ENCODE results near the gene KCNJ6. TPM values are rescaled to one million over a fixed set of nuclear protein-coding genes. Genes with fewer than 3 reads are reported as not detected.
A peak's percentile ranks its signal among the peaks of the same experiment; 100 is the strongest.

Gene KCNJ6
- polyA plus RNA-seq, 3 donors from 2014 or later, result not detected

DNA sequence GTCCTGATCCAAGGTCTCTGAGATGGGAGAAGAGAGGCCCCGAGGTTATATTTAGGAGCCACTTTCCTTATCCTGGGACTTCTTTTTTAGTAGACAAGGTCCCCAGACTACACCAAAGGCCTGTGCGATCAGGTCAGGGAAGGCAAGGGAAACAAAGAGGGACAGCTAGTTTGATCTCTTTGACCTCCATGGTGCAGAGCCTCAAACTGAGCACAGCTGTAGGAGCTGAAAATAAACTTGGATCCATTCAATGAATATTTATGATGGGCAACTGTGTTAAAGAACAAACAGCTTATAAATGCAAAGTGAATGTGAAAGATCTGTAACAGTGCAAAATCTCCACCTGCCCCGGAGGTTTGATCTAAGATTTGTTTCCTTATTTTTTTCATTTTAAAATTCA is 293.1 kb downstream of the KCNJ6 start:
- no peak for DNase-seq
- H3K27ac Mint-ChIP-seq, result no peak overlapping the region
- no peaks in the 10 kb centered on the region for H3K36me3 Mint-ChIP-seq
- no peak overlapping the region for H3K4me3 Mint-ChIP-seq
- H3K27me3 Mint-ChIP-seq (ENCODE audit: low read depth in 3 of 3), result peaks cover 0 to 11% (median 1%) of the 10 kb centered on the region in 3 donors
- H3K9me3 Mint-ChIP-seq, result no peaks in the 10 kb centered on the region
- H3K4me1 Mint-ChIP-seq, result no peaks in the 10 kb centered on the region

DNA sequence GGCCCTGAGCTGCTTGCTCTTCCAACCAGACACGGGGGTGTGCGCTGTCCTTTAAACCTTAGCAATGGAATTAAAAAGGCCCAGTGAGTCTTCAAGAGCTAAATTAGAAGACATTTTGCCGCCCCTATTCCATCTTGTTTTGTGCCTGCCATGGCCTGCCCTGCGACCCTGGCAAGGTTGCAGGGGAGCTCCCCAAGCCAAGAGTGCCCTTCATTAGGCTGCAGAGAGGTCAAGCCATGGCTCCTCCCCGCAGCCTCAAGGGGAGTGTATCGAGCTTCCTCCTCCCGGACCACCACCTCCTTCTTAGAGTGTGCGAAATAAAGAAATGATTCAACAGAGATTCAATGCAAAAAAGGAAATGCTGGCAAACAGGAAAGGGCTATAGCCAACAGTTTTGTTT is 293.5 kb downstream of the KCNJ6 start:
- DNase-seq, result no peak
- H3K27ac Mint-ChIP-seq, result no peak overlapping the region
- H3K9me3 Mint-ChIP-seq, result no peaks in the 10 kb centered on the region
- H3K4me1 Mint-ChIP-seq, result no peaks in the 10 kb centered on the region
- no peak overlapping the region for H3K4me3 Mint-ChIP-seq
- peaks cover 0 to 11% (median 1%) of the 10 kb centered on the region in 3 donors for H3K27me3 Mint-ChIP-seq (ENCODE audit: low read depth in 3 of 3)
- no peaks in the 10 kb centered on the region for H3K36me3 Mint-ChIP-seq

DNA sequence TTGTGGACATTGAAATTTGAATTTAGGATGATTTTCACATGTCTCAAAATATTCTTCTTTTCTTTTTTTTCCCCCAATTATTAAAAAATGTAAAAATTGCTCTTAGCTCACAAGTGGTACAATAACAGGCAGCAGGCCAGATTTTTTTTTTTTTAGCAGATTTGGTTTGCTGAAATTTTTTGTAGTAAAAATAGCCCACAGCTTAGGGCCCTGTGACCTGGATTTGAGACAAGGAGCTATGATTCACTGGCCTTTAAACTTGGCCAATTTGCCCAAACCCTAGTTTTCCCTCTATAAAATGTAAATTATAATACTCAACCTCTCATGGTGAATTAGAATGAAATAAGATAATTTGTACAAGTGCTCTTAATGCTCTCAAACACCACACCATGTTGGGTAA is 295.9 kb downstream of the KCNJ6 start:
- Mint-ChIP-seq H3K27me3 (ENCODE audit: low read depth in 3 of 3) (peaks cover 0 to 7% (median 3%) of the 10 kb centered on the region in 3 donors), H3K27ac (no peak overlapping the region), H3K36me3 (no peaks in the 10 kb centered on the region), H3K4me3 (no peak overlapping the region), H3K9me3 (no peaks in the 10 kb centered on the region), H3K4me1 (no peaks in the 10 kb centered on the region)
- no peak for DNase-seq

DNA sequence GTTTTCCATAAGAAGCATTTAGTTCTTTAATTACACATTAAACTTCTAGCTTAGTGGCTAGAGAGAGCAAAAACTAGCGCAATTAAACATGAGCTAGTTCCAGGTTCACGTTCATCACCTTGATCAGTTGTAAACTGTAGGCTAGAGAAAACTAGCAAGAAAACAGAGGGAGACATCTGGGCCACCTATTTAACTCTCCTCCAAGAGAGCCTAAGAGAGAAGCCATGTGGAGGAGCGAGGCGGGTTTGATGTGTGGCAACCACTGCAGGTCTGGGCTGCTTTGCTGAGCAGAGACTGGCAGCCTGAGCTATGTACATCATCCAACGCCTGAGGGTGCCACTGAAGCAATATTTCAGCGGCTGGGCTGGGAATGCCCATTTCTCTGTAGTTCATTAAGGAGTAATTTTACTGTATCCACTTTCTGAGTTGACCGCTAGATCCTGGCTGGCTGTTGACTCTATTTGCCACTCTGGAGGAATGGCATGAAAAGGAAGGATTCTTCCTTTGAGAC is 296.7 kb downstream of the KCNJ6 start:
- Mint-ChIP-seq H3K27ac (no peak overlapping the region), H3K9me3 (no peaks in the 10 kb centered on the region), H3K27me3 (ENCODE audit: low read depth in 3 of 3) (peaks cover 0 to 7% (median 3%) of the 10 kb centered on the region in 3 donors), H3K4me3 (no peak overlapping the region), H3K36me3 (no peaks in the 10 kb centered on the region), H3K4me1 (no peaks in the 10 kb centered on the region)
- no peak for DNase-seq

DNA sequence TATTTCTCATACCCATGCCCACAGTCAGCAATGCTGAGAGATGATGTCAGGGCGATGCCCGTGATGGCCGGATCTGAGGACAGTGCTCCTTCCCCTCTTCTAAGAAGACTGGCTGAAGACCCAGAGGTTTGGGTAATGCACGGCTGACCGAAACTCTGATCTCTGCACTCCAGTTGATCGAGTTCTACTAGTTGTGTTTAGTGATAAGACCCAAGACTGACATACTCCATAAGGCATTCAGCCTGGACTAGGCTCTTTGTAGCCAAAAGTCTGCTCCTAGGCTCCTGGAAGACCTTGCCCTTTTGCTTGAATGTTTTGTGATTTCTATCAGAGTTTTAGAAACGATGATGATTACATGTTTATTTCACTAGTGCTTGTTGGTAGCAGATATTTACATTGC is 298.2 kb downstream of the KCNJ6 start:
- Mint-ChIP-seq H3K27ac (no peak overlapping the region), H3K9me3 (no peaks in the 10 kb centered on the region), H3K4me3 (no peak overlapping the region), H3K36me3 (no peaks in the 10 kb centered on the region), H3K4me1 (no peaks in the 10 kb centered on the region), H3K27me3 (ENCODE audit: low read depth in 3 of 3) (peaks cover 0 to 7% (median 3%) of the 10 kb centered on the region in 3 donors)
- no peak for DNase-seq

DNA sequence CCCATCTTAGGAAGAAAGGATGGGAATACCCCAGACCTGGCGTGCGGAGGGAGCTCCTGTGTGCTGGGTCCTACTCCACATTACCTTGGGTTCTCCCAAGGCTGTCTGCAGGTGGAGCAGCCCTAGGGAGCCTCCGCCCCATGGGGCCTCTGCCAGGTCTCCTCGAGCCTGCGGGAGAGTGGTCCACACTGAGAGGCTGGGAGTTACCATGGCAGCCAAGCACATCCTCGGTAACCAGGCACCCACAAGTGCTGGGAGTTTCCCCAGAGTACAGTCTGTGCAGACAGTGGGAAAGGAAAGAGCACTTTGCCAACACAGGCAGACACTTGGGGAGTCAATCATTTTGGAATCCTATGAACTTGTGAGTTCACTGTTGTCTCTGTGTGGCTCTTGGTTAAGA is 300.3 kb downstream of the KCNJ6 start:
- no peaks in the 10 kb centered on the region for H3K36me3 Mint-ChIP-seq
- peaks cover 2 to 7% (median 3%) of the 10 kb centered on the region in 3 donors for H3K27me3 Mint-ChIP-seq (ENCODE audit: low read depth in 3 of 3)
- no peaks in the 10 kb centered on the region for H3K4me1 Mint-ChIP-seq
- H3K4me3 Mint-ChIP-seq, result no peak overlapping the region
- no peak for DNase-seq
- H3K9me3 Mint-ChIP-seq, result no peaks in the 10 kb centered on the region
- no peak overlapping the region for H3K27ac Mint-ChIP-seq

DNA sequence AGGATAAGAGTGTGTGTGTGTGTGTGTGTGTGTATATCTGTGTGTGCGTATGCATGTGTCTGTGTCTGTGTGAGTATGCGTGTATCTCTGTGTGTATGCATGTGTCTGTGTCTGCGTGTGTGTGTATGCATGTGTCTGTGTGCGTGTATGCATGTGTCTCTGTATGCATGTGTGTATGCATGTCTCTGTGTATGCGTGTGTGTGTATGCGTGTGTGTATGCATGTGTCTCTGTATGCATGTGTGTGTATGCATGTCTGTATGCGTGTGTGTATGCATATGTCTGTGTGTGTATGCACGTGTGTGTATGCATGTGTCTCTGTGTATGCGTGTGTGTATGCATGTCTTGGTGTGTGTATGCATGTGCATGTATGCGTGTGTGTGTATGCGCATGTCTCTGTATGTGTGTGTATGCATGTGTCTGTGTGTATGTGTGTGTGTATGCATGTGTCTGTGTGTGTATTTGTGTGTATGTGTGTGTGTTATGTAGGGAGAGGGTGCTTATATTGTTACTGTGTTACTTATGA is 301.8 kb downstream of the KCNJ6 start:
- Mint-ChIP-seq H3K4me3 (no peak overlapping the region), H3K9me3 (no peaks in the 10 kb centered on the region), H3K4me1 (no peaks in the 10 kb centered on the region), H3K36me3 (no peaks in the 10 kb centered on the region), H3K27ac (no peak overlapping the region), H3K27me3 (ENCODE audit: low read depth in 3 of 3) (peaks cover 4 to 9% (median 5%) of the 10 kb centered on the region in 3 donors)
- no peak for DNase-seq

DNA sequence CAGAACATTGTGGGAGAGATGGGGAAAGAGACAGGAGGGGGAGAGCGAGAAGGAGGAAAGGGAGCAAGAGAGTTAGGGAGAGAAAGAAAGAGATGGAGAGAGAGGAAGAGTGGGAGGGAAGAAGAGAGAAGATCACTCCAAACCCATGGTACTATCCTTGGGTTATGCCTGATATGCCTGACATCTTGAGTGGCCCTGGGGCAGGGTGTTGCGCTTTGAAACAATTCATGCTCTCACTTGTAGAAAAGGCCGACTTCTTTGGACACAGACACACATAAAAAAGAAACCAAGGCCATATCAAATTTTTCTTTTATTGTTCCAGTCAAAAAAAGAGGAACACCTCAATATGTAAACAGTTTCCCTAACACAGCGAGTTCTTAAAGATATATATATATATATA is 309.2 kb downstream of the KCNJ6 start:
- Mint-ChIP-seq H3K4me1 (no peaks in the 10 kb centered on the region), H3K9me3 (no peaks in the 10 kb centered on the region), H3K36me3 (no peaks in the 10 kb centered on the region), H3K4me3 (no peak overlapping the region), H3K27ac (no peak overlapping the region), H3K27me3 (ENCODE audit: low read depth in 3 of 3) (peaks cover 2 to 16% (median 3%) of the 10 kb centered on the region in 3 donors)
- DNase-seq, result no peak

DNA sequence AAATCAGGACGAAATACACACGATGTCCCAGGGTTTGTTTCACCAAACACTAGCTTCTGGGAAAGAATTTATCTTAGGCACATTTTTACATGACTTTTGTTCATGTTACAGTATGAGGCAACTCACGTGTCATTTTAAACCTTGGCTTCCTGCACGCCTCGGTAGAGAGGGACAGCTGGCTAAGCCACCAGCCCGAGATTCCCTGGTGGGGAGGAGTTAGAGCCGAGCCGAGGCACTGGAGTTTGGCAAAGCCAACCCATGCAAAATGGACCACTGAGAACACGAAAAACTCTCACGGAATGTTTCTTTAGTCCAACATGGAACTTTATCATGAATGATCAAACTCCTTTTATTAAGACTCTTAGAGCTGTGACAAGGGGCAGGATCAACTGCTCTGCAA is 309.7 kb downstream of the KCNJ6 start:
- DNase-seq, result no peak

DNA sequence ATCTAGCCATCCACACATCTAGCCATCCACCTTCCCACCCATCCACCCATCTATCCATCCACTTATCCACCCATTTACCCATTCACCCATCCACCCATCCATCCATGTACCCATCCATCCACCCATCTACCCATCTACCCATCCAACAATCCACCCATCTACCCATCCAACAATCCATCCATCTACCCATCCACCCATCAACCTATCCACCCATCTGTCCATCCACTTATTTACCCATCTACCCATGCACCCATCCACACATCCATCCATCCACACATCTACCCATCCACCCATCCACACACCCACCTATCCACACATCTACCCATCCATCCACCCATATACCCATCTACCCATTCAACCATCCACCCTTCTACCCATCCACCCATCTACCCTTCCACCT is 311.3 kb downstream of the KCNJ6 start:
- no peak for DNase-seq
- Mint-ChIP-seq H3K36me3 (no peaks in the 10 kb centered on the region), H3K27ac (no peak overlapping the region), H3K4me3 (no peak overlapping the region), H3K27me3 (ENCODE audit: low read depth in 3 of 3) (peaks cover 1 to 15% (median 2%) of the 10 kb centered on the region in 3 donors), H3K9me3 (no peaks in the 10 kb centered on the region), H3K4me1 (no peaks in the 10 kb centered on the region)

More for the DNA sequence above, 309.7 kb downstream of the KCNJ6 start:
- H3K27ac Mint-ChIP-seq, result no peak overlapping the region
- no peaks in the 10 kb centered on the region for H3K4me1 Mint-ChIP-seq
- H3K36me3 Mint-ChIP-seq, result no peaks in the 10 kb centered on the region
- H3K4me3 Mint-ChIP-seq, result no peak overlapping the region
- H3K27me3 Mint-ChIP-seq (ENCODE audit: low read depth in 3 of 3), result peaks cover 2 to 16% (median 3%) of the 10 kb centered on the region in 3 donors
- no peaks in the 10 kb centered on the region for H3K9me3 Mint-ChIP-seq

DNA sequence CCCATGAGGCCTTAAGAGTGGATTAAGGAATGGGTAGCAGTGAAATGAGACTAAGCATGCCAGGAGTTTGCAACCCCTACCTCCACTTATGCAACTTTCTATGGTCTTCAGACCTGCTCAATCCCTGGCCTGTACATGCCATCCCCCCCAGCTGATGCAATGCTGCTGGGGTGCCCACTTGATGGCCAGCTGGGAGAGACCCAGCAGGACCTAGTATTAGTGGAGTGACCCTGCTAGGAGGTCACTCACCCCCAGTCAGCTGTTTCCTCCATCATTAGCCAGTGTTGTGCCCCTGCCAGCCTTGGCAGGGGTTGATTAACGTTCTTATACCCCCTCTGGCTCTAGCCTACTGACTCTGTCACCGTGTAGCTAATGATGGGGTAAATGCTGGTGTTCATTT is 313.1 kb downstream of the KCNJ6 start:
- DNase-seq, result no peak
- H3K9me3 Mint-ChIP-seq, result no peaks in the 10 kb centered on the region
- H3K4me3 Mint-ChIP-seq, result no peak overlapping the region
- H3K27me3 Mint-ChIP-seq (ENCODE audit: low read depth in 3 of 3), result peaks cover 0 to 13% (median under 1%) of the 10 kb centered on the region in 3 donors
- H3K4me1 Mint-ChIP-seq, result no peaks in the 10 kb centered on the region
- no peak overlapping the region for H3K27ac Mint-ChIP-seq
- H3K36me3 Mint-ChIP-seq, result no peaks in the 10 kb centered on the region

DNA sequence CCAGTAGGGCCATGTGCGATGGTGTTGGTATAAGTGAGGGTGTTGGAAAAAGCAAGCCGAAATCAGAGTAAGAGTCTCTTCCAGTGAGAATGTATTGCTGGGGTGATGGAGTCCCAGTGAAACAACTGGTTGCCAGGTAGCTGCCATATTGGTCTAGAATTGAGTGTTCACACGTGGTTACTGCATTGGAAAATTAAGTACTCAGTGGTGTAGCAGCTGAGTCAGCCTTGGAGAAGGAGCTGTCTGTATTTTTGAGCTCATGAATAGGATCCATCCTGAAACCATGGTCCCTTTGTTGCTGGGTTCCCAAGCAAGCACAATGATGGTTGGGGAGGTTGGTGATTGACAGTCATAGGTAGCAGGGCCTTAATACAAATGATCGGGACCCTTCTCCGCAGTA is 314.3 kb downstream of the KCNJ6 start:
- Mint-ChIP-seq H3K4me3 (no peak overlapping the region), H3K9me3 (no peaks in the 10 kb centered on the region), H3K27ac (no peak overlapping the region), H3K36me3 (no peaks in the 10 kb centered on the region), H3K27me3 (ENCODE audit: low read depth in 3 of 3) (peaks cover 0 to 12% (median 0%) of the 10 kb centered on the region in 3 donors), H3K4me1 (no peaks in the 10 kb centered on the region)
- no peak for DNase-seq

DNA sequence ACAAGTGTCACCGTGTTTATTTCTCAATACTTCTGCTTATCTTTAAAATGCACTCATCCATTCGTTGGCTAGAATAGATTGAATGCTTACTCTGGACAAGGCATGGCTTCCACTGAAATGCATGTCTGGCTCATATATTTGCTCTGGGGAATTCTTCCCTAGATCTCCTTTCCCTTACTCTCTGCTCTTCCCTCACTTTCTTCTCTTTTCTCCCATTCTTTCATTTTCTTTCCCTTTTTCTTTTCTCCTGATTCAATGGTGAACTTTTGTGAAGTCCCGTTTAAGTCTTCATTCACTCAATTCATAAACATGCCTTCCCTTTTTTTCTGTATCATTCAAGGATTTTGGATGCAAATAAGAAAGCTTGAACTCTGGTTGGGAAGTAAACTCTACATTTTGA is 315.2 kb downstream of the KCNJ6 start:
- Mint-ChIP-seq H3K27ac (no peak overlapping the region), H3K4me1 (no peaks in the 10 kb centered on the region), H3K4me3 (no peak overlapping the region), H3K9me3 (no peaks in the 10 kb centered on the region), H3K27me3 (ENCODE audit: low read depth in 3 of 3) (peaks cover 0 to 8% (median 3%) of the 10 kb centered on the region in 3 donors), H3K36me3 (no peaks in the 10 kb centered on the region)
- no peak for DNase-seq

DNA sequence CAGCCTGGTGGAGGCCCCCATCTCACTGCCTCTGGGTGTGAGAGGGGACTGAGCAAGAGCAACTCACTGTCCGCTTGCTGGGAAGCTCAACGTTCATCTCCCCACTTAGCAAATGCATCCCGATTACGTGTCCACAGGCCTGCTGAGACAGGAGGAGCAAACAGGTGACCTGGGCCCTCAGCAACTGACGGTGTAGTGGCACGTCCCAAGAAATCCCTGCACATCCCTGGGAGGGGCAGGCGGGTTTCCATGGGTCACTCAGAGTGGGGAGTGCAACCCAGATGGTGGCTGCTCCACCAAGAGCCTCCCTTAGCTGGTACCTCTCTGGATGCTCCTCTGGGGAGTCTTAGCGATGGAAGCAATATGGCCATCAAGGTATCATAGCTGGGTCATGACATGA is 320.3 kb downstream of the KCNJ6 start:
- Mint-ChIP-seq H3K36me3 (no peaks in the 10 kb centered on the region), H3K4me1 (peaks cover 0 to 8% of the 10 kb centered on the region in 2 donors), H3K27ac (no peak overlapping the region), H3K4me3 (no peak overlapping the region), H3K9me3 (no peaks in the 10 kb centered on the region), H3K27me3 (ENCODE audit: low read depth in 3 of 3) (peaks cover 3 to 6% (median 5%) of the 10 kb centered on the region in 3 donors)
- DNase-seq, result no peak

DNA sequence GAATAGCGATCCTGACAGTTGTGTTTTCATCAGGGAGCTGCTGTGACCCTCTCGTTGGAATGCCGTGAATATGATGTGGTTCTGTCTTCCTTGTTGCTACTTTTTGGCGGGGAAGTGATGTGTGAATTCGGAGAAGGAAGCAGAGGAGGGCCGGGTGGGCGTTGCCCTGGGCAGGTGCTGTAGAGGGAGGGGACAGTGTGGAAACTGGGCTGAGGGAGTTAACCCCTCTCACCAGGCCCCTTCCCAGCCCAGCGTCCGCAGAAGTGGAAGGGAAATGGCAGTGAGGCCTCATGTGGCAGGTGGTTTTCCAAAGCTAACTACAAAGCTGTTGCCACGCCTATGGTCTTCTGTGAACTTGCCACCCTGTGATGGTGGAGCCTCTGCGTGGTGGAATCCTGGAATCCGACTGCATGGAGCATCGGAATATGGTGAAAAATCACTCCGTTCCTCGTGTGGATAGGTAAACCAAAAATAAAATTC is 321.7 kb downstream of the KCNJ6 start:
- H3K4me3 Mint-ChIP-seq, result no peak overlapping the region
- H3K27ac Mint-ChIP-seq, result peak overlapping the region in 1 of 6 donors; percentile 74
- no peak for DNase-seq
- H3K27me3 Mint-ChIP-seq (ENCODE audit: low read depth in 3 of 3), result peaks cover 3 to 6% (median 5%) of the 10 kb centered on the region in 3 donors
- H3K9me3 Mint-ChIP-seq, result no peaks in the 10 kb centered on the region
- H3K4me1 Mint-ChIP-seq, result peaks cover 0 to 8% of the 10 kb centered on the region in 2 donors
- no peaks in the 10 kb centered on the region for H3K36me3 Mint-ChIP-seq
